Adipose tissue (tissue), 3 donors: ENCODE data around the gene KRT16. TPM values are rescaled to one million over a fixed set of nuclear protein-coding genes. Genes with fewer than 3 reads are reported as not detected.
"Not testable (repeated sequence)": the region's sequence is repeated elsewhere in the genome, so short reads cannot be mapped to it uniquely, and the experiment has no call there.

Source experiments
- H3K27ac ChIP-seq: one replicate; pipeline ENCODE4 v1.5.1; 2013; ENCODE audit warnings: low read depth, low read length
- WGBS, 3 donors: extraction: QIAGEN DNeasy Blood & Tissue Kit; methylation state at CpG; one replicate each; pipeline ENCODE4 v1.1.7; 2013; 5-methylcytosine and 5-hydroxymethylcytosine counted together
- polyA plus RNA-seq, 3 donors: library from polyadenylated mRNA; stranded (reverse); fragments of 200-250 nt; gene quantifications; one replicate each; pipeline ENCODE4 v1.2.3, GENCODE V29; 2013
- donor health status: healthy with polysubstance abuse.
- donor health status: Bipolar disorder and iron deficiency.
- donor health status: healthy.

Gene KRT16
- polyA plus RNA-seq, 3 donors, result 0.16 to 15.5 (median 4.4) TPM

DNA sequence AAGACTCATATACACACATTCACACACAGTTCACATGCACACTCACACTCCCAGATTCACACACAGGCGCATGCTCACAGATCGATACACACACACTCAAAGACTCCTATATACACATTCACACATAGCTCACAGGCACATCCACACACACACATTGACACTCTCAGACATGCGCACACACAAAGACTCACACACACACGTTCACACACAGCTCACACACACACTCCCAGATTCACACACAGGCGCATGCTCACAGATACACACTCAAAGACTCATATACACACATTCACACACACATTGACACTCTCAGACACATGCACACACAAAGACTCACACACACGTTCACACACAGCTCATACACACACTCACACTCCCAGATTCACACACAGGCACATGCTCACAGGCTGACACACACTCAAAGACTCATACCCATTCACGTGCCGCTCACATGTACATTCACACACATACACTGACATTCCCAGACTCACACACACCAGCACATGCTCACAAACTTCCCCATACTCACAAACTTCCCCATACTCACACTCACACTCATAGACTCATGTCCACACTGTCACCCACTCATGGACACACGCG lies 37.5 kb upstream of the KRT16 start:
- H3K27ac ChIP-seq, result no peak overlapping the region
- WGBS, 3 donors, result 91 to 92% (median 92%) methylated on average over 10 of the region's 10 CpGs

DNA sequence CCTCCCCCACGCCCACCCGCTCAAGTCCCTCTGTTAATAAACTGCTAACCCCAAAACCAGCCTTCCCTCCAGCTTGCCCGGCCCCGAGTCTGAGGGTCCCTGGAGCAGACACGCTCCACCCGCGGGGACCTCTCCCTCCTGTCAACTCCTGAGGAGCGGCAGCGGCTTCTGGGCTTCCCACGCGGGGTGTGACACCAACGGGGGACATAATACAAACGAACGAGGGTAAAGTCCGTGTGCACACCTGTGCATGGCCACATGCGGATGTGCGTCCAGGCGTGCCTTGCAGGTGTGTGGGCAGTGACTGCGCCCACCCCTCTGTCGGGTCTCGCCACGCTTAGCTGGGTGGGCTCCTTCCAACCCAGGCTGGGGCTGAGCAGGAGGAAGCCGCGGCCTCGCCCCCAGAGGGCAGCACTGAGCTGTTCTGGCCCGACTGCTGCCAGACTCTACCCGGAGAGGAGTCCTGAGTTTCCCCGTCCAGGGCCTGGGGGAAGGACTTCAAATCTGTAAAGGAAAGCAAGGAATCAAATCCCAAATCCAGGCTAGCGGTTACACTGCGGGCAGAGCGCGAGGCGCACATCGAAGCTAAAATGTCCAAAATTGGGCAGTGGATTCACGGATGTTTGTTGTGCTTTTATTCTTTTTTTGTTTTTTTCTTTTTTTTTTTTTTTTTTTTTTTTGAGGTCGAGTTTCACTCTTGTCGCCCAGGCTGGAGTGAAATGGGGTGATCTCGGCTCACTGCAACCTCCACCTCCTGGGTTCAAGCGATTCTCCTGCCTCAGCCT lies 36.0 kb upstream of the KRT16 start:
- 2 to 7% (median 4%) methylated on average over 35 to 39 of the region's 39 CpGs for WGBS, 3 donors
- H3K27ac ChIP-seq, result no peak overlapping the region

DNA sequence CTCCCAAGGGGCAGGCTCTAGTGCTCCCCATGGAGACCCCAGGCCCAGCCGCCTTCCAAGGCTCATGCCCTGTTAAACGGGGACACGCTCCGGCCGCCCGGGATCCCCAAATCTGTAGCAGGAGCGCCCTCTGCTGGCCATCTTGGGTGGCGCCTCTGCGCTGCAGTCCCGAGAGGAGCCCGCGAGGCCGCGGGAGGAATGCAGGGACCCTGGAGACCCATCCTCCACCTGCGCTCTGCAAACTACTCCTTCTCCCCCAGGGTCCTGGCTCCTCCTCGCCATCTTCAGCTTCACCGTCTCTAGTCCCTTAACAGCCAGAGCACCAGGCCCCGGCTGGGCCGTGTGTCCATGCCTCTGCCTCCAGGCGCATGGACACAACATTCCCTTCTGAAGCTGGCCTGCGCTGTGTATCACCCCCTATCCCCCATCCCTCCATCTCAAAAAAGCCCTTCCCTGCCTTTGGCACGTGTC lies 35.4 kb upstream of the KRT16 start:
- no peak overlapping the region for H3K27ac ChIP-seq
- 1 to 4% (median 2%) methylated on average over 20 to 22 of the region's 22 CpGs for WGBS, 3 donors

GRCh38 chr17:41647038-41647813 lies 34.7 kb upstream of the KRT16 start:
- H3K27ac ChIP-seq, result no peak overlapping the region

GRCh38 chr17:41642252-41643156 lies 29.9 kb upstream of the KRT16 start:
- WGBS, 3 donors, result 76 to 90% (median 87%) methylated on average over 13 of the region's 13 CpGs
- no peak overlapping the region for H3K27ac ChIP-seq

More at GRCh38 chr17:41647038-41647813, 34.7 kb upstream of the KRT16 start:
- WGBS, 3 donors, result 72 to 75% (median 74%) methylated on average over 15 of the region's 15 CpGs

- WGBS, 3 donors, result 92 to 98% (median 97%) methylated on average over 5 of the region's 5 CpGs
- H3K27ac ChIP-seq, result not testable (repeated sequence)
Observed at GRCh38 chr17:41640596-41640995, 28.0 kb upstream of the KRT16 start.

DNA sequence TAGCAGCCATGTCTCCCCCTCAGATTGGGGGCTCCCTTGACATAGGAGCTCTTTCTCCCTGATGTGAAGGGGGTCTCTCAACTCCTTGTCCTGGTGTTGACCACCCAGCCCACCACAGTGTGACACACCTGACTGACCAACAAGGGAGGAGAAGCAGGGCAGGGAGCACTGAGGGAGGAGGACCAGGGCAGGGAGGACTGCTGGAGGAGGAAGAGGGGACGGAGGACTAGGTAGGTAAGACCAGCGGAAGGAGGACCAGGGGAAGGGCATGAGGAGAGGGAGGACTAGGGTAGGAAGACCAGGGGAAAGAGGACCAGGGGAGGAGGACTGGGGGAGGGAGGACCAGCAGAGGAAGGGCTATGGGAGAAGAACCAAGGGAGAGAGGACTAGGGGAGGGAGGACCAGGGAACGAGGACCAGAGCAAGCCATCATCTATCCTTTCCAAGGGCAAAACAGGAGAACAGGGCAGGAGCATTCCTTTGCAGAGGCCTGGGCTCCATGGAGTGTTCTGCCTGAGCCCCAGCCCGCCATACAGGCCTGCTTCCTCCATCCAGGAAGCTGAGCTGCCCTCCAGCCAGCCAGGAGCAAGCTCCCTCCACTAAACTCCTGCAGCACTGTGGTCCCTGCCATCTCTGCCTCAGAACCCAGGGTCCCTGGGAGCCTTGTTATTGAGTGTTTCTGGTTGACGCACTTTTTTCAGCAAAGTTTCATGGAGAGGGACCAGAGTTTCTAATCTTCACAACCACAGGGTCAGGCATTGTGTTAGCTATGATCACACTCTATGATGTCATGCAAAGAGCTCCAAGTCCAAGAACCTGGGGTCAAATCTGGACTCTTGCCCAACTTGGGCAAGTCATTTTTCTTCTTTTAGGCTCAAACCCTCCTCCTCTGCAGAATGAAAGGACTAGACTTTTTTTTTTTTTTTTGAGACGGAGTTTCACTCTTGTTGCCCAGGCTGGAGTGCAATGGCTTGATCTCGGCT lies 27.2 kb upstream of the KRT16 start:
- H3K27ac ChIP-seq, result no peak overlapping the region
- WGBS, 3 donors, result 90 to 92% (median 92%) methylated on average over 7 of the region's 7 CpGs

DNA sequence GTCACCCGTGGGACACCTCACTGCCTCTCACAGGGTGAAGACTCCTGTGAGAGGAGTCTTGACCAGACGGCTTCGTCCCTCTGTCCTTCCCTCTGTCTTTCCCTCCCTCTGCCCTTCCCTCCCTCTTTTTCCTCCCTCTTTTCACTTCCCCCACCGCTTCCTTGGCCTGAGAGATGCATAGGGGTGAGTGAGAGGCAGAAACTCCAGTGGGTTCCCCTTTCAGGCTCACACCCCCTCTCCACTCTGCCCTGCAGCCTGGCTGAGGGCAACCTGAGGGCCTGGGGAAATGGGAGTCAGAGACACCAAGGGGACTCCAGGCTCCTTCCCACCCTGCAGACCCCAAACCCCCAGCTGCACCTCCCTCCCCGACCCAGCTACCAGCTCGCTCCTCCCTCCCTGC lies 26.4 kb upstream of the KRT16 start:
- no peak overlapping the region for H3K27ac ChIP-seq
- 63 to 87% (median 83%) methylated on average over 5 to 6 of the region's 6 CpGs for WGBS, 3 donors

- 67 to 81% (median 80%) methylated on average over 4 to 5 of the region's 5 CpGs for WGBS, 3 donors
- H3K27ac ChIP-seq, result no peak overlapping the region
Observed at GRCh38 chr17:41638194-41638593, 25.6 kb upstream of the KRT16 start.

DNA sequence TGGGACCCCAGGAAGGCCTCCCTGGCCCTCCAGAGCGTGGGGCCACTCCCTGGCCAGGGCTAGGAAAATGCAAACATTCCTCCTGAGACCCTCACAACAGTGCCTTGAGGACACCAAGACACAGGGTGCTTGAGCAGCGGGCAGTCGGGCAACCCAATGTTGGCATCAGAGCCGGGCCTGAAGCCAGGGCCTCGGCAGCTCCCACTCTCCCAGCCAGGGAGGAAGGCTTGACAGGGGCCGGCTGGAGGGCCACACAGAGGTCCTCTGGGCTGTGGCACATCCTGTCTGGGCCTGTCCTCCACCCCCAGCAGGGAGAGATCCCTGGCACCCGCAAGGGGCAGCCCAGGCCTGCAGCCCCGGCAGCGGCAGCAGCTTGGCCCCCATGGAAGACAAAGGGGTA lies 24.1 kb upstream of the KRT16 start:
- H3K27ac ChIP-seq, result no peak overlapping the region
- 88 to 95% (median 88%) methylated on average over 9 of the region's 9 CpGs for WGBS, 3 donors

GRCh38 chr17:41635121-41636097 lies 22.8 kb upstream of the KRT16 start:
- 36 to 51% (median 44%) methylated on average over 27 to 28 of the region's 28 CpGs for whole genome bisulfite sequencing, 3 donors
- H3K27ac ChIP-seq, result no peak overlapping the region

DNA sequence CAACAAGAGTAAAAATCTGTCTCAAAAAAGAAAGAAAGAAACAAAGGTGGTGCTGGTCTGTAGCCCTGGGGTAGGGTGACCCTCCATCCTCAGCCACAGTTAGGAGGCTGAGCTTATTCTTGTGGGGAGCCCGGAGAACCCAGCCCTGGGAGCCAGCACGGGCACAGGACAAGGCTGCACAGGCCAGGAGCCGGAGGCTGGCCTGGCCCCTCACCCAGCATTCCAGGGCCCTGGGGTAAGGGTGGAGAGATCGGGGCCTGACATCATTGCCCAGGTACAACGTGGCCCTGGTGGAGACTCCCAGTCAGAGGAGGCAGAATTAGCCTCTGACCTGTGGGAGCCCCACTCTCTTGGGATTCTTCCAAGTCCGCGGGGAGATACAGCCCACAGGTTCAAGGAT lies 22.1 kb upstream of the KRT16 start:
- WGBS, 3 donors, result 58 to 66% (median 64%) methylated on average over 7 of the region's 7 CpGs
- no peak overlapping the region for H3K27ac ChIP-seq

- 91 to 92% (median 92%) methylated on average over 14 of the region's 14 CpGs for whole genome bisulfite sequencing, 3 donors
- H3K27ac ChIP-seq, result no peak overlapping the region
Observed at GRCh38 chr17:41633556-41634199, 21.1 kb upstream of the KRT16 start.

- WGBS, 3 donors, result 68 to 76% (median 68%) methylated on average over 5 of the region's 5 CpGs
- H3K27ac ChIP-seq, result no peak overlapping the region
Observed at GRCh38 chr17:41632482-41633105, 20.0 kb upstream of the KRT16 start.

- WGBS, 3 donors, result 88 to 91% (median 91%) methylated on average over 15 of the region's 15 CpGs
- H3K27ac ChIP-seq, result no peak overlapping the region
Observed at GRCh38 chr17:41631898-41632285, 19.3 kb upstream of the KRT16 start.
